ENCODE data around the gene AP4B1.
"Not testable (repeated sequence)": the region's sequence is repeated elsewhere in the genome, so short reads cannot be mapped to it uniquely, and the experiment has no call there.

Gene AP4B1

DNA sequence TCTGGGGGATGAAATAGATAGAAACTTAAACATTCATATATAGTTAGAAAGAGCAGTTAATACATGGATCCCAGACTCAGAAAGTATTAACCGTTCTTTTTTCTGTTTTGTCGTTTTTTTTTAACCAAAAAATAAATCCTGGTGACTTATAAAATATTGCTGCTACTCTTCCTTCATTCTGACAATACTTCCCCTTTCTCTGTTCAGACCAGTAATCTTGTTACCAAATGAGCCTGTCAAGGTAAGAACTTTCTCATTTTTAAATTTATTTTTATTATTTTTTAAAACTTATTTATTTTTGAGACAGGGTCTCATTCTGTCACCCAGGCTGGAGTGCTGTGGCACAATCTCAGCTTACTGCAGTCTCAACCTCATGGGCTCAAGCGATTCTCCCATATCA, 46.8 kb downstream of the AP4B1 start:
- DNase-seq (ENCODE audit: low read depth): no peak

DNA sequence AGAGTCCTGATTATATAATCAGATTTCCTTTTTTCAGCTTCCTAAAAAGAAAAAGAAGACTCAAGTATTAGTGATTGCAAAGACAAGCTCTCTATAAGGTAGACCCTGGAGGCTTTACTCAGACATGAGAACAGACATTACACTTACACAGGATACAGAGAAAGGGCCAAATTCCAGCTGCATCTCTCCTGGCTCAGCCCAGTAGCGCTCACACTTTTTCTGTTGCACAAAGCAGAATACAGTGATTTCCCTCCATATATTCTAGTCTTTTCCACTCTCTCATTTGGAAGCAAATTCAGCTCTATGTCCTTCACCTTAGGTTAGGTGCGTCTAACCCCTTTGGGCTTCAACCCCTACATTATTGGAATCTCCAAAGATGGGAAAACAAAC, 48.2 kb downstream of the AP4B1 start:
- no peak for DNase-seq (ENCODE audit: low read depth)

DNA sequence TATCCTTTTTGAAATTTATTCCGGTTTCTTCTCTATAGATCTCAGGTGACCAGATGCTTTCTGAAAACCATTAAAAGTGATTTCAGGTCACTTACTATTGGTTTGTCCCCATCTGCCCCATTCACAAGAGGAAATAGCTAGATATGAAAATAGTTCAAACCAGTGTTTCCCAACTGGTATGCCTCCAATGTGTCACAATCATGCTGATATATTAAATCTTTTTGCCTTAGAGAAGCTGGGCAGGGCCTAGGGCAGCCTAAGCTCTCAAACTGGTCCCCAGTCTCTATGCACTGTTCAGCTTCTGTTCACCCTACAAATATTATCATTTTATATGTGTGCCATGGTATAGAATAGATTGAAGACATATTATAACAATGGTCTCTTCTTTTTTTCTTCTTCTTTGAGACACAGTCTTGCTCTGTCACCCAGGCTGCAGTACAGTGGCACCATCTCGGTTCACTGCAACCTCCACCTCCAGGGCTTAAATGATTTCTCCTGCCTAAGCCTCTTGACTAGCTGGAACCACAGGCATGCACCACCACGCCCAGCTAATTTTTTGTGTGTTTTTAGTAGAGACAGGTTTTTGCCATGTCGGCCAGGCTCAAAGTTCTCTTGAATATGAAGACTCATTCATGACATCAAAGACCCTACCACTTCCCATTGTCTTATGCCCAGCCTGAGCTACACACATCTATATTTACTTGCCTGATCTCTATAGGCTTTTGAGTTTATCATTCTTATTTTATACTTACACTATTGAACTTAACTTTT, 48.8 kb downstream of the AP4B1 start:
- no peak for DNase-seq (ENCODE audit: low read depth)

DNA sequence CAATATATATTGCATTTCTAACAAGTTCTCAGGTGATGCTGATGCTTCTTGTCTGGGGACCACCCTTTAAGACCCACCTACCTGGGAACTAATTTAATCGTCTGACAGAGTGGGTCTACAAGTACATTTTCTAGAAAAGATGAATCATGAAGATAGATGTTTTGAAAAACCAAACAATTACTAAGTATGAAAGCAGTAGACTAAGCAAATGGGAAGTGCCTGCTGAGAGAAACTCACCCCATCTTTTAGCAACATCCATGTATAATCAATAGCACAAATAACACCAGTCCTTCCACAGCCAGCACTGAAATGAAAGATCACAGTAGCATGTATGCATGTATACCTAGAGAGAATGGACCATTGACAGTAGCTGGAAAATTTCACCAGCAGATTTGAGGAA, 50.4 kb downstream of the AP4B1 start:
- DNase-seq (ENCODE audit: low read depth): no peak

DNA sequence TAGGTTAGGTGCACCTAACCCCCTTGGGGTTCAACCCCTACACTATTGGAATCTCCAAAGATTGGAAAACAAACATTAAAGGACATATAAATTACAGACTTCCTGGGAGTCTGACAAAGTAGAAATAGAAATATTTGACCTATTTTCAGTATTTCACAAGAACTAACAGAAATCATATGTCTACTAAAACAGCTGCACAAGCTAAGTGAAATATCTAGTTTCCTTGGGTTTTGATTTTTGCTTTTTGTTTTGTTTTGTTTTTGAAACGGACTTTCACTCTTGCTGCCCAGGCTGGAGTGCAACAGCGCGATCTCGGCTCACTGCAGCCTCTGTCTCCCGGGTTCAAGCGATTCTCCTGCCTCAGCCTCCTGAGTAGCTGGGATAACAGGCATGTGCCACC, 51.9 kb downstream of the AP4B1 start:
- not testable (repeated sequence) for DNase-seq (ENCODE audit: low read depth)

DNA sequence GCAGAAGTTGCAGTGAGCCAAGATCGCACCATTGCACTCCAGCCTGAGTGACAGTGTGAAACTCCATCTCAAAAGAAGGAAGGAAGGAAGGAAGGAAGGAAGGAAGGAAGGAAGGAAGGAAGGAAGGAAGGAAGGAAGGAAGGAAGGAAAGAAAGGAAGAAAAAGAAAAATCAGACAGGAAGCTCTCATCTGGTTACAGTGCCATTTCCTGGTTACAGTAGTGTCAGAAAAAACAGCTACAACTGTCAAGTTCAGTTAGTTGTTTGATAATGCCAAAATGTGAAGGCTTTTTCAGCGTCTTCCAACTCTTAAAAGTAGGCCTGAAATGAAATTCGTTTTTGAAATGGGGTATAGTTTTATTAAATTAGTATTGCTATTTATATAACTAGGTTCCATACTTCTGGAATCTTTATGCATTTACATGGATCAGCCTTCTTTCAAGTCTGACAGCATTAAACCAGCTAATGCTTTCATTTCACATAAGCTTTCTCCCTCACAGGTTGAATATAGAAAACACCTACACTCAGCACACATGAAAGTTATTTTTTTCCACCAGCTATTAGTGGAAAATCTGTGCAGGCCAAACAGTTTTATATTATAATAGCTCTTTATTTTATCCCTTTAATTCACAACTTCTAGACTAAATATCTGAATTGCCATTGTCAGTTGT, 54.3 kb downstream of the AP4B1 start:
- no peak for DNase-seq (ENCODE audit: low read depth)

DNA sequence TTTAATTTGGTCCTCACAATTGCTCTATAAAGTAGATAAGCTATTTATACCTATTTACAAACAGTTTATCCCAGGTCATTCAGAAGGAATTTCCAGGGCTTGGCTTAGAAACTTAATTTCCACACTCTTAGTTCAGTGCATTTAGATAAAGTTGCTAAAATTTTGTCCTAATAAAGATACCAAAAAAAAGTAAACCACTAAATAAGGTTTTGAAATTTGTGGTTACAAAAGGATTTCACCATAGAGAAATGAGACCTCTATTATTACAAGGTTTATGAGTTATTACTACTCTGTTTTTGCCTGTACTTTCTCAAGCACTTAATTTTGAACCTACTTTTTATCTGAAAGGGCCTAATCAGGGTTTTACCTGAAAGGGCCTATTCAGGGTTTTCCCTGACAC, 55.5 kb downstream of the AP4B1 start:
- no peak for DNase-seq (ENCODE audit: low read depth)

DNA sequence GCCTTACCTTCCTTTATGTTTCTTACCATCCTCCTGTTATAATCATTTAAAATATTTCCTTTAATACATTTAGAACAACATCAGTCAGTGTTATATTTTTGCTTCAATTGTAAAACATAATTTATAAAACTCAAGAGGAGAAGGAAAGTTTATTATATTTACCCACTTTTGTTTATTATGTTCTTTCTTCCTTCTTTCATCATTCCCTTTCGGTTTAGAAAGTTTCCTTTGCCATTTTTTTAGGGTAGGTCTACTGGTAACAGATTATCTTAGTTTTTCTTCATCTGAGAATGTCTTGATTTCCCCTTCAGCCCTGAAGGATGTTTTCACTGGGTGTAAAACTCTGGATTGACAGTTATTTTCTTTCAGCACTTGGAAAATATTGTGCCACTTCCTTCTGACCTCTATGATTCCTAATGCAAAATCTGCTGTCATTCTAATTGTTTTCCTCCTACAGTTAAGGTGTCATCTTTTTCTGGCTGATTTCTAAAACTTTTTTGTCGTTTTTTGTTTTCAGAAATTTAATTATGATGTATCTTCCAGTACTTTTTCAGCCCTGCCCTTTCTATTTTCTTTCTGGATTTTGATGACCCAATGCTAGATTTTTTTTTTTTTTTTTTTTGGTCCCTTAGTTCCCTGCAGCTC, 58.1 kb downstream of the AP4B1 start:
- DNase-seq (ENCODE audit: low read depth): no peak
